Heart left ventricle (tissue), 16 donors: ENCODE measurements around the gene IL1RL1. TPM values are rescaled to one million over a fixed set of nuclear protein-coding genes. Genes with fewer than 3 reads are reported as not detected.

ENCODE experiments used
- ATAC-seq, 4 donors: fragments of 200-7000 bp; cut with Tn5 transposase; one replicate each; pipeline ENCODE4 v1.9.1; 2020 to 2022; ENCODE audit warnings: moderate library complexity in 4 of 4, mild to moderate bottlenecking in 3 of 4, moderate number of reproducible peaks in 1 of 4
- DNase-seq, 5 donors: peaks; one replicate each; pipeline ENCODE4 v3.0.0-alpha.2; 2020
- H3K27ac ChIP-seq, 12 donors: fragments of 200-600 bp; sonication (generic) in 4 of 12; one replicate each; pipeline versions ENCODE4 v1.5.0 to v1.8.0; 2016 to 2022; ENCODE audit warnings: mild to moderate bottlenecking in 2 of 12
- H3K27me3 ChIP-seq, 9 donors: fragments of 200-600 bp; sonication (generic) in 2 of 9; one replicate each; pipeline versions ENCODE4 v1.5.1 to v1.8.0; 2016 to 2022; ENCODE audit warnings: mild to moderate bottlenecking in 3 of 9
- H3K36me3 ChIP-seq, 9 donors: fragments of 200-600 bp; sonication (generic) in 2 of 9; one replicate each; pipeline versions ENCODE4 v1.5.0 to v1.8.0; 2018 to 2022; ENCODE audit warnings: mild to moderate bottlenecking in 2 of 9
- H3K4me1 ChIP-seq, 12 donors: fragments of 200-600 bp; sonication (generic) in 4 of 12; one replicate each; pipeline versions ENCODE4 v1.5.0 to v1.8.0; 2016 to 2022; ENCODE audit warnings: mild to moderate bottlenecking in 3 of 12
- H3K4me3 ChIP-seq, 12 donors: fragments of 200-600 bp; sonication (generic) in 4 of 12; one replicate each; pipeline versions ENCODE4 v1.5.0 to v1.8.0; 2017 to 2022; ENCODE audit warnings: mild to moderate bottlenecking in 9 of 12, moderate library complexity in 4 of 12
- H3K9me3 ChIP-seq, 12 donors: fragments of 200-600 bp; sonication (generic) in 4 of 12; one replicate each; pipeline versions ENCODE4 v1.5.0 to v1.8.0; 2016 to 2022; ENCODE audit warnings: mild to moderate bottlenecking in 1 of 12
- POLR2A ChIP-seq, 2 donors: fragments of 450-650 bp; IDR thresholded peaks; one replicate each; pipeline ENCODE4 v1.6.1; 2017; ENCODE audit warnings: antibody characterized with exemption in 2 of 2, mild to moderate bottlenecking in 2 of 2, moderate library complexity in 2 of 2
- WGBS, 4 donors: extraction: QIAGEN DNeasy Blood & Tissue Kit in 2 of 4; methylation state at CpG; one replicate each; pipeline versions ENCODE4 v1.1.5 to v1.1.7; 2013 to 2018; 5-methylcytosine and 5-hydroxymethylcytosine counted together
- intact Hi-C, 10 donors: fragments of 100-400 bp; cut with DNase I; formaldehyde crosslinking; loops; one replicate each; pipeline versions ENCODE4 v1.11.1 to v1.14.2; 2022
- polyA plus RNA-seq, 2 donors: library from polyadenylated mRNA; stranded (reverse); fragments of 200-250 nt; gene quantifications; one replicate each; pipeline ENCODE4 v1.2.3, GENCODE V29; 2013
- total RNA-seq, 9 donors: library from RNA; depleted of rRNA in 2 of 9; stranded (reverse); fragments of >200 nt in 2 of 9; fragmentation: NEBNext Ultra II Directional in 3 of 9; extraction: Animal tissue kit (Norgen Biotek cat#: 25700) in 3 of 9; gene quantifications; one replicate each; pipeline versions ENCODE4 v1.1.0 to v1.2.4, GENCODE V29; 2016 to 2023
- TF ChIP-seq, protein P1 (sequence below), 12 donors: fragments of 200-600 bp; sonication (generic) in 4 of 12; IDR thresholded peaks; one replicate each; pipeline versions ENCODE4 v1.5.0 to v1.8.0; 2018 to 2022; ENCODE audit warnings: antibody characterized with exemption in 12 of 12, mild to moderate bottlenecking in 5 of 12
- donor health status: ischemic (EF 13 %, LVEDD 7.1; RV severe dilation, severe dysfunction).
- donor health status: healthy with polysubstance abuse.
- donor health status: DM: no; HTN: yes; CAD: no.
- donor health status: DM: no; HTN: no; CAD: no.
- donor health status: ischemic (EF 25% LVEDD 6.9; RV normal size, moderate dysfunction).
- donor health status: ischemic (EF 25% LVEDD 5.7; RV mildly dilated, moderate dysfunction).
- donor health status: healthy.
- donor health status: DM: yes; HTN: yes; CAD: no.
- donor health status: ischemic (EF 35%, LVEDD 5.7; RV mildly dilated, moderate dysfunction).
- donor health status: nonischemic (EF 11% LVEDD 7.7; RV severe dilation, severe dysfunction).
- donor health status: DM: yes; HTN: yes; CAD: no.
- donor health status: PGD.
- donor health status: ischemic (EF 29% LVEDD 5.4; RV normal size, mild dysfunction).
- donor health status: nonischemic (EF 23%, LVEDD 6.1; RV moderate dilation, normal function).

Gene IL1RL1
- total and polyA plus RNA-seq, 11 donors, result 0.25 to 84.9 (median 1.6) TPM

DNA sequence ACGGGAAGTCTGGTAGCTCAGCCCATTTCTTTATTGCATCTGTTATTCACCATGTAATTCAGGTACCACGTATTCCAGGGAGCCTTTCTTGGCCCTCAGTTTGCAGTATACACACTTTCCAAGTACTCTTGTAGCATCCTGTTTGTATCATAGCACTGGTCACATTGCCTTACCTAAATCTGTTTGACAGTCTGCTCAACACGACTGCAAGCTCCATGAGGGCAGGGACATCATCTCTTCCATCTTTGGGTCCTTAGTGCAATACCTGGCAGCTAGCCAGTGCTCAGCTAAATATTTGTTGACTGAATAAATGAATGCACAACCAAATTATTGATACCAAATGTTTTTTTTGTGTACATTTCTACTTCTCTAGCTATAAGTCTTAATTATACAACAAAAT lies 33.0 kb downstream of the IL1RL1 start:
- H3K9me3 ChIP-seq, result no peaks in the 10 kb centered on the region
- intact Hi-C loops, result loop anchor here in 2 of 10 donors (10.0 kb wide), 3 partner anchors 80 to 340 kb away; no protein-coding TSS in a partner anchor
- no peak overlapping the region for H3K4me3 ChIP-seq
- ATAC-seq (no peak), DNase-seq (no peak)
- TF ChIP-seq, protein P1, sequence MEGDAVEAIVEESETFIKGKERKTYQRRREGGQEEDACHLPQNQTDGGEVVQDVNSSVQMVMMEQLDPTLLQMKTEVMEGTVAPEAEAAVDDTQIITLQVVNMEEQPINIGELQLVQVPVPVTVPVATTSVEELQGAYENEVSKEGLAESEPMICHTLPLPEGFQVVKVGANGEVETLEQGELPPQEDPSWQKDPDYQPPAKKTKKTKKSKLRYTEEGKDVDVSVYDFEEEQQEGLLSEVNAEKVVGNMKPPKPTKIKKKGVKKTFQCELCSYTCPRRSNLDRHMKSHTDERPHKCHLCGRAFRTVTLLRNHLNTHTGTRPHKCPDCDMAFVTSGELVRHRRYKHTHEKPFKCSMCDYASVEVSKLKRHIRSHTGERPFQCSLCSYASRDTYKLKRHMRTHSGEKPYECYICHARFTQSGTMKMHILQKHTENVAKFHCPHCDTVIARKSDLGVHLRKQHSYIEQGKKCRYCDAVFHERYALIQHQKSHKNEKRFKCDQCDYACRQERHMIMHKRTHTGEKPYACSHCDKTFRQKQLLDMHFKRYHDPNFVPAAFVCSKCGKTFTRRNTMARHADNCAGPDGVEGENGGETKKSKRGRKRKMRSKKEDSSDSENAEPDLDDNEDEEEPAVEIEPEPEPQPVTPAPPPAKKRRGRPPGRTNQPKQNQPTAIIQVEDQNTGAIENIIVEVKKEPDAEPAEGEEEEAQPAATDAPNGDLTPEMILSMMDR (IDR thresholded peaks at IDR 0.05), result no peak
- no peak for TF ChIP-seq POLR2A (IDR thresholded peaks at IDR 0.05)
- H3K27me3 ChIP-seq, result no peaks in the 10 kb centered on the region
- peaks cover 0 to 7% (median 0%) of the 10 kb centered on the region in 12 donors for H3K4me1 ChIP-seq
- H3K36me3 ChIP-seq, result no peaks in the 10 kb centered on the region
- H3K27ac ChIP-seq, result no peak overlapping the region
- 91 to 94% (median 93%) methylated on average over 3 of the region's 3 CpGs for WGBS, 4 donors

DNA sequence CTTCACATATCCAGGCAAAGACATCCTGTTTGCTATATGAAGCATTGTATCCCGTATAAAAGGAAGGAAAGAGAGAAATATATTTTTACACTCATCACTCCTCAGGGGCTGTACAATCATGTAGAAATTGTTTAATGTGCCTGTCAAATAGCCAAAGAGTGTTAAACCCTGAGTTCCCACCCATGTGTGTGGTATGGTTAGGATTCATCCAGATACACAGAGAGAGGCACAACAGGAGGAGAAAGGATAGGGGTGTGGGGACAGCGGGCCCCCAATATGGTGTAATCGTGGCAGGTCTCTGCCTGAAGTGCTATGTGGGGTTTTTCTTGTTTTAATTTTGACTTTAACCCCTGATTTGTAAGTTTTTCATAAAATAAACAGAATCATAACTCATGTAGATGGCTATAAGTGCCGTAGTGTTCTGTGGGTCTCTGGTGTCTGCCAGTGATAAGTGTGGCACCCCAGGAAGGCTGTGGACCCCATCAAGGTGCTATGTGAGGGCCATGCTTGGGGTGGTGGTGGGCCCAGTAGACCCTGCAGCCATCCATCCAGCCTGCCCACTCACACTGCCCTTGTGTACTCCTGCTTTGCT lies 34.1 kb downstream of the IL1RL1 start:
- H3K4me1 ChIP-seq, result peaks cover 0 to 7% (median 0%) of the 10 kb centered on the region in 12 donors
- TF ChIP-seq, protein P1 (IDR thresholded peaks at IDR 0.05), result no peak
- TF ChIP-seq POLR2A (IDR thresholded peaks at IDR 0.05), result no peak
- H3K27me3 ChIP-seq, result no peaks in the 10 kb centered on the region
- no peak overlapping the region for H3K27ac ChIP-seq
- WGBS, 4 donors, result 71 to 78% (median 77%) methylated on average over 4 of the region's 4 CpGs
- H3K4me3 ChIP-seq, result no peak overlapping the region
- H3K9me3 ChIP-seq, result no peaks in the 10 kb centered on the region
- no peak for ATAC-seq
- no peaks in the 10 kb centered on the region for H3K36me3 ChIP-seq
- intact Hi-C loops, result loop anchor here in 2 of 10 donors (10.0 kb wide), 3 partner anchors 81 to 341 kb away; no protein-coding TSS in a partner anchor
- no peak for DNase-seq

DNA sequence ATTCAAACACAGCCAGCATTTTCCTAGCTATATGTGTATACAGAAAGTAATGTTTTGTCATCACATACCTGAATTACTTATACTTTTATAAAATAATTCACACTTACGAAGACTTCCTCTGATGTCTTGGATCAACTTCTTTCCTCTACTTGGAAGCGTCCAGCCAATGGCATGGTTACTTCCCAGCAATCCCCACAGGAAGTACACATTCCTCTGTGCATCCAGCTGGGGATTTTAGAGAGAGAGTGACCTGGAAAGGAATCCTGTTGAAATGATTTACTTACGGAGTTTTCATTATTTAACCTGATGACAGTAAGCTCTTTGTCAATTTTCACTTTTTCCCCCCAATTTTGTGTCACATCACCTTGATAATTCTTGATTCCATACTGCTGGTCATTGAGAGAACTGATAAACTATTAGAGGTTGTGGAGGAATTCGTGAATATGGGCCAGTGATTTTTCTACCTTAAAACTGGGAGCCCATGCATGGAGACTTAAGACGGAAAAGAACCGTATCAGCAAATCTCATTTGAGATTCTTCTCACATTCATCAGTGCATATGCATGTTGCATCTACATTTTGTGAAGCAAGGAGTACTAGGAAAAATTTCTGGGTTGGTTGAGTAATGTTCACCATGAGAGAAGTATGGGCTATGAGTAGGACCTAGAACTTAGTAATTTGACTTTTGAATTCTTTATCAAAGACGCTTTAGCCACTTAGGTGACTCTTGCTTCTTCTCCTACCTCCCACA lies 35.2 kb downstream of the IL1RL1 start:
- no peak overlapping the region for H3K4me3 ChIP-seq
- peaks cover 0 to 7% (median 0%) of the 10 kb centered on the region in 12 donors for H3K4me1 ChIP-seq
- H3K36me3 ChIP-seq, result no peaks in the 10 kb centered on the region
- ATAC-seq (no peak), DNase-seq (no peak)
- no peaks in the 10 kb centered on the region for H3K27me3 ChIP-seq
- 81 to 87% (median 84%) methylated on average over 7 of the region's 7 CpGs for WGBS, 4 donors
- H3K9me3 ChIP-seq, result no peaks in the 10 kb centered on the region
- H3K27ac ChIP-seq, result no peak overlapping the region
- no peak for TF ChIP-seq POLR2A (IDR thresholded peaks at IDR 0.05)
- TF ChIP-seq, protein P1 (IDR thresholded peaks at IDR 0.05), result no peak
- intact Hi-C loops, result loop anchor here in 2 of 10 donors (10.0 kb wide), 3 partner anchors 82 to 342 kb away; no protein-coding TSS in a partner anchor

DNA sequence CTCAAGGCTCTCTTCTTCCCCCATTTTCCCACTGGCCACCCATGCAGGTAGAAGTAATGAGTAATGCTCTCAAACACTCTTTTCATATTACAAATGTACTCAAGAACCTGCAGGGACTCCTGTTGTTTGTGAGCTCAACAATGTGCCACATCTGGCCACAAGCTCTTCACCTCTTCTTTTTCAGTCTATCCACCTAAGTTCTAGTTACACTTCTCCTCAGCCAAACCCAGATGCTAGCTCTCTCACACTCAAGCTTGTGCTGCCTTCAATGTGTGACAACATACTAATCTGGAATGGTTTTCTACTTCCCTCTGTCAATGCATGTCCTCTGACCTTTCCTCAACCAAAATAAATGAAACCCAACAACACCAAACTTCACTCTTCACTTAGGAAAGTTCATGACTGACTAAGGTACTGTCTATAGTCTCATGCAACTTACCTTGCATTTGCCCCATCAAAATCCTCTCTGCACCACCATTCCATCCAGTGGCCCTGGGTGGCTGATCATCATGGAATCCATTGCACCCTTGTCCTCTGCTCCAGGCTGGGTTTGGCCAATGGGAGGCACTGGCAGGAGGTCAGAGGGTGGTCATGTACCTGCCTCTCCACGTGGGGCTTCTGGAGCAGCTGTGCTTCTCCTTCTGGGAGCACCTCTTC lies 38.9 kb downstream of the IL1RL1 start:
- Histone ChIP-seq H3K36me3 (no peaks in the 10 kb centered on the region), H3K4me3 (no peak overlapping the region), H3K27ac (no peak overlapping the region), H3K9me3 (no peaks in the 10 kb centered on the region), H3K27me3 (no peaks in the 10 kb centered on the region), H3K4me1 (peaks cover 0 to 3% (median 0%) of the 10 kb centered on the region in 12 donors)
- WGBS, 4 donors, result 11 to 52% (median 36%) methylated on average over 1 of the region's 1 CpG
- intact Hi-C loops, result loop anchor here in 7 of 10 donors (10.0 kb wide), 5 partner anchors 165 to 485 kb away; partner anchors contain the start of gene IL1RL2 (in 1 of the 7)
- DNase-seq (no peak), ATAC-seq (no peak)
- TF ChIP-seq, protein P1 (IDR thresholded peaks at IDR 0.05), result no peak
- TF ChIP-seq POLR2A (IDR thresholded peaks at IDR 0.05), result no peak
